Sigmoid colon (tissue), 7 donors: ENCODE results near the gene FBLN2. TPM values are rescaled to one million over a fixed set of nuclear protein-coding genes. Genes with fewer than 3 reads are reported as not detected.

Source experiments
- DNase-seq: peaks from one replicate; pipeline ENCODE4 v3.0.0-alpha.2; 2019
- H3K27ac ChIP-seq, 4 donors: fragments of 200-600 bp; sonication (generic); one replicate each; pipeline ENCODE4 v1.5.1; 2016 to 2019; ENCODE audit warnings: mild to moderate bottlenecking in 1 of 4
- H3K27me3 ChIP-seq, 3 donors: fragments of 200-600 bp; sonication (generic); one replicate each; pipeline ENCODE4 v1.5.1; 2019; ENCODE audit warnings: mild to moderate bottlenecking in 1 of 3
- H3K36me3 ChIP-seq, 4 donors: fragments of 200-600 bp; sonication (generic); one replicate each; pipeline ENCODE4 v1.5.1; 2016 to 2019
- H3K4me1 ChIP-seq, 4 donors: fragments of 200-600 bp; sonication (generic); one replicate each; pipeline ENCODE4 v1.5.1; 2017 to 2019
- H3K4me3 ChIP-seq, 4 donors: fragments of 200-600 bp; sonication (generic); one replicate each; pipeline ENCODE4 v1.5.1; 2017 to 2019; ENCODE audit warnings: mild to moderate bottlenecking in 2 of 4, moderate library complexity in 1 of 4
- H3K9me3 ChIP-seq, 4 donors: fragments of 200-600 bp in 3 of 4; sonication (generic) in 3 of 4; one replicate each; pipeline versions ENCODE4 v1.5.1 to v1.6.1; 2013 to 2019
- EP300 ChIP-seq, 4 donors: sonication (generic); formaldehyde crosslinking; IDR thresholded peaks; one replicate each; pipeline ENCODE4 v1.6.1; 2017; ENCODE audit warnings: antibody characterized with exemption in 4 of 4
- POLR2A ChIP-seq, 2 donors: fragments of 450-650 bp; IDR thresholded peaks; one replicate each; pipeline ENCODE4 v1.6.1; 2016; ENCODE audit warnings: antibody characterized with exemption in 2 of 2, mild to moderate bottlenecking in 2 of 2, moderate library complexity in 2 of 2
- POLR2AphosphoS5 ChIP-seq, 4 donors: sonication (generic); formaldehyde crosslinking; IDR thresholded peaks; one replicate each; pipeline ENCODE4 v1.6.1; 2017; ENCODE audit warnings: antibody characterized with exemption in 4 of 4
- WGBS, 2 donors: extraction: QIAGEN DNeasy Blood & Tissue Kit; methylation state at CpG; one replicate each; pipeline ENCODE4 v1.1.7; 2013; 5-methylcytosine and 5-hydroxymethylcytosine counted together
- intact Hi-C: fragments of 100-400 bp; cut with DNase I; formaldehyde crosslinking; loops from one replicate; pipeline ENCODE4 v1.15.1; 2023
- polyA plus RNA-seq, 3 donors: library from polyadenylated mRNA; stranded (reverse); fragments of 200-250 nt; gene quantifications; one replicate each; pipeline ENCODE4 v1.2.3, GENCODE V29; 2013
- total RNA-seq, 4 donors: library from RNA; depleted of rRNA; stranded (reverse); fragments of >200 nt; gene quantifications; one replicate each; pipeline ENCODE4 v1.1.0, GENCODE V29; 2016
- TF ChIP-seq, protein P1 (sequence below), 4 experiments: fragments of 450-650 bp in 3 of 4; fragments of 200-600 bp in 1 of 4; IDR thresholded peaks; one replicate each; pipeline ENCODE4 v1.5.1; 2016 to 2019; ENCODE audit warnings: antibody characterized with exemption in 4 of 4, mild to moderate bottlenecking in 3 of 4, moderate library complexity in 2 of 4
- donor health status: healthy with polysubstance abuse.
- donor health status: Bipolar disorder and iron deficiency.
- donor health status: healthy.

Gene FBLN2
- total and polyA plus RNA-seq, 7 donors, result 1.2 to 134 (median 18.7) TPM

- no peaks in the 10 kb centered on the region for H3K4me1 ChIP-seq
- H3K4me3 ChIP-seq, result no peak overlapping the region
- DNase-seq, result peak; percentile 90
- intact Hi-C loops, result no loop called here
- H3K27me3 ChIP-seq, result peaks cover 0 to 9% (median 6%) of the 10 kb centered on the region in 3 donors
- peaks cover 0 to 2% (median under 1%) of the 10 kb centered on the region in 4 donors for H3K9me3 ChIP-seq
- no peaks in the 10 kb centered on the region for H3K36me3 ChIP-seq
- H3K27ac ChIP-seq, result peak overlapping the region; percentile 23 to 54 (median 40)
- 72 to 73% methylated on average over 5 of the region's 5 CpGs for WGBS, 2 donors
- TF ChIP-seq EP300 (IDR thresholded peaks at IDR 0.05) (no peak), POLR2AphosphoS5 (IDR thresholded peaks at IDR 0.05) (peak in 2 of 4 donors; percentile 41 to 66)
Measured at GRCh38 chr3:13543253-13543652, 5.7 kb upstream of the FBLN2 start.

- Histone ChIP-seq H3K36me3 (no peaks in the 10 kb centered on the region), H3K4me1 (peaks cover 0 to 9% (median 6%) of the 10 kb centered on the region in 4 donors), H3K27ac (peak overlapping the region in 2 of 4 donors; percentile 44 to 54), H3K27me3 (peaks cover 9 to 19% (median 17%) of the 10 kb centered on the region in 3 donors), H3K9me3 (peaks cover 0 to 2% (median under 1%) of the 10 kb centered on the region in 4 donors), H3K4me3 (no peak overlapping the region)
- DNase-seq, result no peak
- TF ChIP-seq POLR2A (IDR thresholded peaks at IDR 0.05) (no peak), EP300 (IDR thresholded peaks at IDR 0.05) (no peak), POLR2AphosphoS5 (IDR thresholded peaks at IDR 0.05) (no peak)
- TF ChIP-seq, protein P1, sequence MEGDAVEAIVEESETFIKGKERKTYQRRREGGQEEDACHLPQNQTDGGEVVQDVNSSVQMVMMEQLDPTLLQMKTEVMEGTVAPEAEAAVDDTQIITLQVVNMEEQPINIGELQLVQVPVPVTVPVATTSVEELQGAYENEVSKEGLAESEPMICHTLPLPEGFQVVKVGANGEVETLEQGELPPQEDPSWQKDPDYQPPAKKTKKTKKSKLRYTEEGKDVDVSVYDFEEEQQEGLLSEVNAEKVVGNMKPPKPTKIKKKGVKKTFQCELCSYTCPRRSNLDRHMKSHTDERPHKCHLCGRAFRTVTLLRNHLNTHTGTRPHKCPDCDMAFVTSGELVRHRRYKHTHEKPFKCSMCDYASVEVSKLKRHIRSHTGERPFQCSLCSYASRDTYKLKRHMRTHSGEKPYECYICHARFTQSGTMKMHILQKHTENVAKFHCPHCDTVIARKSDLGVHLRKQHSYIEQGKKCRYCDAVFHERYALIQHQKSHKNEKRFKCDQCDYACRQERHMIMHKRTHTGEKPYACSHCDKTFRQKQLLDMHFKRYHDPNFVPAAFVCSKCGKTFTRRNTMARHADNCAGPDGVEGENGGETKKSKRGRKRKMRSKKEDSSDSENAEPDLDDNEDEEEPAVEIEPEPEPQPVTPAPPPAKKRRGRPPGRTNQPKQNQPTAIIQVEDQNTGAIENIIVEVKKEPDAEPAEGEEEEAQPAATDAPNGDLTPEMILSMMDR (IDR thresholded peaks at IDR 0.05), result no peak
- intact Hi-C loops, result no loop called here
- WGBS, 2 donors, result 31% methylated on average over 6 of the region's 6 CpGs
Measured at GRCh38 chr3:13544293-13544831, 4.6 kb upstream of the FBLN2 start.

DNA sequence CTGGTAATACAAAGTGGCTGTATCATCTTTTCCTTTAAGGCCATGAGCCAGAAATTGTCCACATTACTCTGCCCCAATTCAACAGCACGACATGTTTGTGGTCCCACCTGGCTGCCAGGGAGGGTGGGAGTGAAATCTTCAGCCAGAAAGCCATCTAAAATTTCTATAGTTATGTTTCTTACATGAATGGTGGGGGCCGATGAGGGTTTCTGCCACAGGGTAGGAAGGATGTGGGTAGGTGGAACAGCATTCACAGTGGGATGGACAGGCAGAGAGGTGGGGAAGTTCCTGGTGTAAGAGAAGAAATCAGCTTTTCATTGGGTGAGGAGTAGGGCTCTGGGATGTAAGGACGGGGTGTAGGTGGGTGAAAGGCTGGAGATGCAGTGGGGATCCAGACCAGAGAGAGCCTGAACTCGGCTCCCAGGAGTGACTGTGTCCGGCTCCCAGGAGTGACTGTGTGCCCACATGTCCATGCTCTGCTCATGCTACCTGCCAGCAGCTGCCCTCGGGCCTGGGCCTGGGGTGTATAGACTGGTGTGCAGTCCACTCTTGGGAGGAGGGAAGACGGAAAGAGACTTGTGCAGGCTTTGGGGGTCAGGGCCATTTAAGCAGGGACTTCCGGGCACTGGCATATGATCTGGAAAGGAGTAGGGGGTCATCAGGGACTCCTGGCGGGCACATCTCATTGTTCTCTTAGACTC lies 3.8 kb upstream of the FBLN2 start:
- Histone ChIP-seq H3K36me3 (no peaks in the 10 kb centered on the region), H3K27me3 (peaks cover 9 to 24% (median 20%) of the 10 kb centered on the region in 3 donors), H3K27ac (peak overlapping the region in 1 of 4 donors; percentile 44), H3K9me3 (peaks cover 0 to 2% (median under 1%) of the 10 kb centered on the region in 4 donors), H3K4me1 (peaks cover 0 to 10% (median 6%) of the 10 kb centered on the region in 4 donors), H3K4me3 (no peak overlapping the region)
- TF ChIP-seq, protein P1 (IDR thresholded peaks at IDR 0.05), result no peak
- no peak for TF ChIP-seq POLR2AphosphoS5 (IDR thresholded peaks at IDR 0.05)
- no peak for TF ChIP-seq EP300 (IDR thresholded peaks at IDR 0.05)
- no peak for TF ChIP-seq POLR2A (IDR thresholded peaks at IDR 0.05)
- no peak for DNase-seq
- intact Hi-C loops, result no loop called here
- 57 to 58% methylated on average over 9 of the region's 9 CpGs for WGBS, 2 donors

DNA sequence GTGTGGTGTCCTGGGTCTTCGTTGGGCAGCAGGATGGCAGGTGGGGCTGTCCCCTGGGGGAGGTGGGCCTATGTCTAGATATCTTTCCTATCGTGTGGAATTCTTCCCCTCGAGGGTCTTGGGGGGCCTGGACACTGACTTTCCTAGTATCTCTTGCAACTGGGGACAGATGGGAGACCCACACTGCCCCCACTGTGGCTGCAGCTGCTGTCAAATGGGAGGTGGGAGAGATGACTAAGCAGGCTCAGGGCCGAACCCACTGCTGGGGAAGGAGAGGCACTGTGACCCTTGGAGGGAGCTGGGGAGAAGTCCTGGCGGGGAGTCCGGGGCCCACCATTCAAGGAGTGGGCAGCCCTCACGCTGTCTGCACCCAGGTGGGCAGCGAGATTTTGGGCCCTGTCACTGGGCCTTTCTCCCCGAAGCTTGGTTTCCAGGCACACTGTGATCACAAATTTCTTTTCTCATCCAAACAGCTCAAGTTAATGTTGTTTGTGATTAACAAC lies 2.9 kb upstream of the FBLN2 start:
- no peak for DNase-seq
- peak overlapping the region in 2 of 4 donors; percentile 55 to 64 for H3K27ac ChIP-seq
- no peak for TF ChIP-seq POLR2AphosphoS5 (IDR thresholded peaks at IDR 0.05)
- no peak for TF ChIP-seq POLR2A (IDR thresholded peaks at IDR 0.05)
- TF ChIP-seq, protein P1 (IDR thresholded peaks at IDR 0.05), result no peak
- no peak for TF ChIP-seq EP300 (IDR thresholded peaks at IDR 0.05)
- peaks cover 9 to 33% (median 20%) of the 10 kb centered on the region in 3 donors for H3K27me3 ChIP-seq
- H3K4me3 ChIP-seq, result no peak overlapping the region
- intact Hi-C loops, result no loop called here
- H3K4me1 ChIP-seq, result peaks cover 0 to 10% (median 6%) of the 10 kb centered on the region in 4 donors
- WGBS, 2 donors, result 77 to 84% methylated on average over 9 of the region's 9 CpGs
- H3K9me3 ChIP-seq, result peaks cover 0 to 2% (median under 1%) of the 10 kb centered on the region in 4 donors
- H3K36me3 ChIP-seq, result no peaks in the 10 kb centered on the region

GRCh38 chr3:13546667-13547171 lies 2.2 kb upstream of the FBLN2 start:
- WGBS, 2 donors, result 84 to 86% methylated on average over 9 of the region's 9 CpGs
- peak; percentile 68 for DNase-seq
- intact Hi-C loops, result no loop called here
- Histone ChIP-seq H3K27ac (peak overlapping the region in 3 of 4 donors; percentile 0 to 64 (median 55)), H3K36me3 (no peaks in the 10 kb centered on the region), H3K27me3 (peaks cover 9 to 38% (median 20%) of the 10 kb centered on the region in 3 donors), H3K4me1 (peaks cover 0 to 10% (median 6%) of the 10 kb centered on the region in 4 donors), H3K9me3 (peaks cover 0 to 2% (median under 1%) of the 10 kb centered on the region in 4 donors), H3K4me3 (no peak overlapping the region)
- TF ChIP-seq, protein P1 (IDR thresholded peaks at IDR 0.05), result no peak
- TF ChIP-seq POLR2AphosphoS5 (IDR thresholded peaks at IDR 0.05) (no peak), POLR2A (IDR thresholded peaks at IDR 0.05) (no peak), EP300 (IDR thresholded peaks at IDR 0.05) (no peak)
